Gastrocnemius medialis (tissue), 4 donors: ENCODE data around the gene SNTN. TPM values are rescaled to one million over a fixed set of nuclear protein-coding genes. Genes with fewer than 3 reads are reported as not detected.
"Not testable (repeated sequence)": the region's sequence is repeated elsewhere in the genome, so short reads cannot be mapped to it uniquely, and the experiment has no call there.

Source experiments
- ATAC-seq, 2 donors: fragments of 150-250 bp; one replicate each; pipeline ENCODE4 v1.9.1; 2016
- DNase-seq, 2 donors: peaks; one replicate each; pipeline ENCODE4 v3.0.0-alpha.2; 2019
- H3K27ac ChIP-seq, 4 donors: fragments of 200-600 bp; sonication (generic); 1 replicate in 1 of 4; 2 replicates in 3 of 4; pipeline ENCODE4 v1.5.1; 2016 to 2018; ENCODE audit warnings: mild to moderate bottlenecking in 2 of 4, moderate library complexity in 1 of 4
- H3K27me3 ChIP-seq, 3 donors: fragments of 200-600 bp; sonication (generic) in 2 of 3; 1 replicate in 1 of 3; 2 replicates in 2 of 3; pipeline versions ENCODE4 v1.5.1 to v1.6.0; 2016 to 2019; ENCODE audit warnings: mild to moderate bottlenecking in 1 of 3, moderate library complexity in 1 of 3
- H3K36me3 ChIP-seq, 2 donors: fragments of 200-600 bp; sonication (generic) in 1 of 2; one replicate each; pipeline ENCODE4 v1.5.1; 2017 to 2018
- H3K4me1 ChIP-seq, 2 donors: fragments of 200-600 bp; sonication (generic) in 1 of 2; one replicate each; pipeline ENCODE4 v1.5.1; 2016 to 2017; ENCODE audit warnings: mild to moderate bottlenecking in 2 of 2
- H3K4me3 ChIP-seq, 4 donors: fragments of 200-600 bp; sonication (generic) in 3 of 4; 1 replicate in 1 of 4; 2 replicates in 3 of 4; pipeline ENCODE4 v1.5.1; 2016 to 2019; ENCODE audit warnings: mild to moderate bottlenecking in 2 of 4
- H3K9me3 ChIP-seq, 3 donors: fragments of 200-600 bp; sonication (generic) in 2 of 3; 1 replicate in 1 of 3; 2 replicates in 2 of 3; pipeline ENCODE4 v1.5.1; 2016 to 2019
- CTCF ChIP-seq, 5 experiments: fragments of 450-650 bp in 3 of 5; fragments of 200-600 bp in 2 of 5; sonication (generic) in 2 of 5; IDR thresholded peaks in 4 of 5; conservative IDR thresholded peaks in 1 of 5; 1 replicate in 4 of 5; 2 replicates in 1 of 5; pipeline ENCODE4 v1.5.1; 2016 to 2019; ENCODE audit warnings: antibody characterized with exemption in 5 of 5, mild to moderate bottlenecking in 3 of 5, moderate library complexity in 3 of 5
- POLR2A ChIP-seq, 2 donors: fragments of 450-650 bp; IDR thresholded peaks; one replicate each; pipeline ENCODE4 v1.6.1; 2017; ENCODE audit warnings: antibody characterized with exemption in 2 of 2, mild to moderate bottlenecking in 2 of 2, moderate library complexity in 2 of 2
- in situ Hi-C, 4 donors: fragments of 200-750 bp; cut with MboI; loops; one replicate each; pipeline versions ENCODE4 v1.15.0 to v1.8.0; 2017; ENCODE audit warnings: low sequenced_read_pairs in 4 of 4
- intact Hi-C: fragments of 100-400 bp; cut with DNase I; formaldehyde crosslinking; loops from one replicate; pipeline ENCODE4 v1.15.1; 2023; ENCODE audit warnings: low total_unique reads
- total RNA-seq, 4 donors: library from RNA; depleted of rRNA; stranded (reverse); fragments of >200 nt; gene quantifications; one replicate each; pipeline versions ENCODE4 v1.1.0 to v1.2.3, GENCODE V29; 2016

SNTN gene
- total RNA-seq, 4 donors from 2014 or later, result not detected

DNA sequence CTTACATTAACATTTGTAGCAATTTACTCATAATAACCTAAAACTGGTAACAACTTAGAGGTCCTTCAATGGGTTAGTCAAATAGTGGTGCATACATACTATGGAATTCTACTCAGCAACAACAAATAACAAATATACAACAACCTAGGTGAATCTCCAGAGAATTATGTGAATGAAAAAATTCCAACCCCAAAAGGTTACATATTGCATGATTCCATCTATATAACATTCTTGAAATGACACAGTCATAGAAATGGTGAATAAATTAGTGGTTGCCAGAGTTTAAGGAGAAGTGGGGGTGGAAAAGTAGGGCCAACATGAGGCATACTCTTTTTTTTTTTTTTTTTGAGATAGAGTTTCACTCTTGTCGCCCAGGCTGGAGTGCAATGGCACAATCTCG is 12.7 kb upstream of the SNTN start:
- H3K27ac ChIP-seq, result no peak overlapping the region
- ATAC-seq, result no peak
- TF ChIP-seq CTCF (IDR thresholded peaks at IDR 0.05 in 4 of 5, conservative IDR thresholded peaks at IDR 0.05 in 1 of 5) (no peak), POLR2A (IDR thresholded peaks at IDR 0.05) (no peak)
- no peaks in the 10 kb centered on the region for H3K4me1 ChIP-seq
- in situ Hi-C loops (no loop called here), intact Hi-C loops (no loop called here)
- no peaks in the 10 kb centered on the region for H3K9me3 ChIP-seq
- no peaks in the 10 kb centered on the region for H3K27me3 ChIP-seq
- no peak overlapping the region for H3K4me3 ChIP-seq
- no peaks in the 10 kb centered on the region for H3K36me3 ChIP-seq
- no peak for DNase-seq

DNA sequence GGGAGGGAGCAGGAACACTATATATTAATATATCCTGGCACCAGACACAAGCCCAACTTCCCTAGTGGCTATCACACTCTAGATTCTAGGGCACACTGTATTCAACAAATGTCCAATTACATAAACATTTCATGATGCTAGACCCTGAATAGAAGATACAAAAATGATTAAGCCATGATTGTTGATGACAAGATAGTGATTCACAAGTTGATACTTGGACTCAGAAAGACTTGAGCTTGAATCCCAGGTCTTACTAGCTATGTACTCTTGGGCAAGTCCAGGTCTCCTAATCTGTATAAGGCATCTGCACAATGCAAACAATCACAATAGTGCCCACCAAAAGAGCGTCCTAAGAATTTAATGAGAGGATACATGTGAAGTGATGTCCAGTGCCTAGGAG is 10.0 kb upstream of the SNTN start:
- intact Hi-C loops, result no loop called here
- no peak for ATAC-seq
- H3K36me3 ChIP-seq, result no peaks in the 10 kb centered on the region

DNA sequence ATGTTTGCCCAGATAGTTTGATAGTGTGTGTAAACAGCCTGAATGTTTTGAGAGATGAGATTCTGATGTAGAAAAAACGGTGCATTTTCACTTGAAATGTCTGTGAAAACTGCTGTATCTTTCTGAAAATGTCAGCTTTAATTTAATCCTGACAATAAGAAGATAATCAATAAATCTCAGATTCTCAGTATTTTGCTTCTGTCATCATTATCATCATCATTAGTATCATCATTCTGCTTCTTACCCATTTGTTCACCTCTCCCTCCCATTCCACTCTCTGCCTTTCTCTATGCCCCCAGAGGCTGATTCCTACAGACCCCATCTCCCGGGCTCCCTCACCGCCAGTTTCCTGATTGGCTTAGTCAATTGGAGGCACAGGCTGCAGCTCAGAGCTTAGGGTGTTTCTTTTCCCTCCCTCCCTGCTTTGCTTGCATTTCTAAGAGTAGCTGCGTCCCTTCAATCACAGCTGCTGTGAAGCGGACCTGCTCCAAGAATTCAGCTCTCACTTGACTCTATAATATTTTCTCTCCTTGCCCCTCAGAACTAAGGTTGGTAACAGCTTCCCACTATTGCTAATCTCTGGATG is 8.2 kb upstream of the SNTN start:
- no peak overlapping the region for H3K4me3 ChIP-seq
- H3K4me1 ChIP-seq, result no peaks in the 10 kb centered on the region
- no peak for TF ChIP-seq CTCF (IDR thresholded peaks at IDR 0.05 in 4 of 5, conservative IDR thresholded peaks at IDR 0.05 in 1 of 5)
- TF ChIP-seq POLR2A (IDR thresholded peaks at IDR 0.05), result no peak
- H3K9me3 ChIP-seq, result no peaks in the 10 kb centered on the region
- DNase-seq, result no peak
- ATAC-seq, result no peak
- intact Hi-C loops, result no loop called here
- no peak overlapping the region for H3K27ac ChIP-seq
- H3K36me3 ChIP-seq, result no peaks in the 10 kb centered on the region
- in situ Hi-C loops, result no loop called here
- H3K27me3 ChIP-seq, result no peaks in the 10 kb centered on the region

More for the DNA sequence above, 10.0 kb upstream of the SNTN start:
- H3K27me3 ChIP-seq, result no peaks in the 10 kb centered on the region
- no peak overlapping the region for H3K27ac ChIP-seq
- no peak for TF ChIP-seq CTCF (IDR thresholded peaks at IDR 0.05 in 4 of 5, conservative IDR thresholded peaks at IDR 0.05 in 1 of 5)
- no peak for TF ChIP-seq POLR2A (IDR thresholded peaks at IDR 0.05)
- no peak overlapping the region for H3K4me3 ChIP-seq
- no peaks in the 10 kb centered on the region for H3K4me1 ChIP-seq
- in situ Hi-C loops, result no loop called here
- no peak for DNase-seq
- H3K9me3 ChIP-seq, result no peaks in the 10 kb centered on the region

DNA sequence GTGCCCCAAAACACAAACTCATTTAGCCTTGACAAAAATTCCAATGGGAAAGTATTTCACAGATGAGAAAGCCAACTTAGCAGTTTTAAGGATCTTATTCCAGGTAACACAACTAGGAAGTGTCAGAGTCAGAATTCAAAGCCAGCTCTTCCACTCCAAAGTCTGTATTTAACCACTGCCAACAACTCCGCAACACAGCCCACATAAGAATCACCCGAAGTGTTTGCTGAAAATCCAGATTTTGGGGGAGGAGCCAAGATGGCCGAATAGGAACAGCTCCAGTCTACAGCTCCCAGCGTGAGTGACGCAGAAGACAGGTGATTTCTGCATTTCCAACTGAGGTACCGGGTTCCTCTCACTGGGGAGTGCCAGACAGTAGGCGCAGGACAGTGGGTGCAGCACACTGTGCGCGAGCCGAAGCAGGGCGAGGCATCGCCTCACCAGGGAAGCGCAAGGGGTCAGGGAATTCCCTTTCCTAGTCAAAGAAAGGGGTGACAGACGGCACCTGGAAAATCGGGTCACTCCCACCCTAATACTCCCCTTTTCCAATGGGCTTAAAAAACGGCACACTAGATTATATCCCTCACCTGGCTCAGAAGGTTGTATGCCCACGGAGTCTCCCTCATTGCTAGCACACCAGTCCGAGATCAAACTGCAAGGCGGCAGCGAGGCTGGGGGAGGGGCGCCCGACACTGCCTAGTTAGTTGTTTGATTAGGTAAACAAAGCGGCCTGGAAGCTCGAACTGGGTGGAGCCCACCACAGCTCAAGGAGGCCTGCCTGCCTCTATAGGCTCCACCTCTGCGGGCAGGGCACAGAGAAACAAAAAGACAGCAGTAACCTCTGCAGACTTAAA is 7.3 kb upstream of the SNTN start:
- DNase-seq, ATAC-seq, H3K36me3 ChIP-seq, H3K4me1 ChIP-seq, H3K27me3 ChIP-seq, intact Hi-C loops, H3K9me3 ChIP-seq, H3K4me3 ChIP-seq, H3K27ac ChIP-seq, in situ Hi-C loops: not testable (repeated sequence)

- DNase-seq (no peak), ATAC-seq (no peak)
- TF ChIP-seq POLR2A (IDR thresholded peaks at IDR 0.05), result no peak
- TF ChIP-seq CTCF (IDR thresholded peaks at IDR 0.05 in 4 of 5, conservative IDR thresholded peaks at IDR 0.05 in 1 of 5), result no peak
- Histone ChIP-seq H3K36me3 (no peaks in the 10 kb centered on the region), H3K27me3 (no peaks in the 10 kb centered on the region), H3K4me1 (no peaks in the 10 kb centered on the region), H3K4me3 (no peak overlapping the region), H3K27ac (no peak overlapping the region), H3K9me3 (no peaks in the 10 kb centered on the region)
- in situ Hi-C loops (no loop called here), intact Hi-C loops (no loop called here)
Measured at GRCh38 chr3:63654211-63654610, 1.7 kb downstream of the SNTN start.
